NCI-H1092 treated with DMSO at 0.1 percent for 48 hours (cell line): Measurements from ENCODE around the gene ZSCAN18.

Experiments
- DNase-seq: peaks from one replicate; lab custom pipeline; 2025; lab: John Stamatoyannopoulos, UW

ZSCAN18 gene

GRCh38 chr19:58086825-58087710, 11.0 kb downstream of the ZSCAN18 start:
- DNase-seq: no peak

DNA sequence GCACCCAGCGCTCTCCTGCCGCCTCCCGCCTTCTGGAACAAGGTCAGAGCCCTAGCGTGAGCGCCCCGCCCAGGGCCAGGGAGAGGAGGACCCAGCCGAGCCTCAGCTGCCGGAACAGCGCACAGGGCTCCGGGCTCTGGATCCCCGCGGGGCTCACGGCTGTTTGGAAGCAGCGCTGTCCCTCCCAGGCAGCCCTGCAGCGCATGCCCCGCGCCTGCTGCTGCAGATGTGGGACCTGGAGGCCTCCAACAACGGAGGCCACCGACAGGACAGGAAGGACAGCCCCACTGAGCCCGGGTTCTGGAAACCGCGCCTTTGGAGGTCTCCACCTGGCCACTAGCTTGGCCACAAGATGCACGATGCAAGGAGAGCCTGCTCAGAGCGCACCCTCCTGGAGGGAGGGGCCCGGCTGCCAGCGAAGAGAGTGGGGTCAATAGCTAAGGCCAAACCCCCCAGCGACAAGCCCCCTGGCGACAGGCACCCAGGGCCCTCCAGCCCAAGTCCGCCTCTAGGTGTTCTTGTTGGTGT, 12.6 kb downstream of the ZSCAN18 start:
- DNase-seq: no peak

DNA sequence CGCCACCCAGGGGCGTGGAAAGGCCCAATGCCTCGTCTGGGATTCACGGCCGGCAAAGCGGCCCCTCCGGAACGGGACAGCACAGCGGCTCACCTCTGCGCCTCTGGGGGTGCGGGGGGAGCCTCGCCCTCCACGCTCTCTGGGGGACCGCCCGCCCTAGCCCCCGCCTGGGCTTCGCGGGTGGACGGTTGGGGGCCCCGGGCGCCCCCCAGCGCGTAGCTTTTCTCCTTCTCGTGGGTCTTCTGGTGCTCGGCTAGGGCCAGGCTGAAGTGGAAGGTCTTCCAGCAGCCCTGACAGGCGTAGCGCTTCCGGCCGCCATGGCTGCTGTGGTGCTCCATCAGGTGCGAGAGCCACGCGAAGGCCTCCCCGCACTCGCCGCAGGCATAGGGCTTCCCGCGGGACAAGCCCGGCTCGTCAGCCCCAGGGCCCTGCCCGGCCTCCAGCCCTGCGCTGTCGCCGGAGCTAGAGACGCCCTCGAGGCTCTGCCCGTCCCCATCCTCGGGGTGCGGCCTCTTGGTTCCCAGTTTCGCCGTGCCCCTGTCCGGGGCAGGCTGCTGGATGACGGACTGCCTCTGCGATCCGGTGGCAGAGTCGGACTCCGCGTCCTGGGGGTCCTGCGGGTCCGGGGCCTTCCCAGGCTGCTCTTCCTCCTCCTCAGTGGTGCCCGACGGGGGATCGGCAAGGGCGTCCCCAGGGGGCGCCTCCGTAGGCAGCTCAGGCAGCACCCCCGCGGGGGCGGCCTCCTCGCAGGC, 13.3 kb downstream of the ZSCAN18 start:
- DNase-seq: no peak

GRCh38 chr19:58083021-58083420, 15.0 kb downstream of the ZSCAN18 start:
- DNase-seq: no peak

- no peak for DNase-seq
Observed at GRCh38 chr19:58079792-58080191, 18.2 kb downstream of the ZSCAN18 start.

DNA sequence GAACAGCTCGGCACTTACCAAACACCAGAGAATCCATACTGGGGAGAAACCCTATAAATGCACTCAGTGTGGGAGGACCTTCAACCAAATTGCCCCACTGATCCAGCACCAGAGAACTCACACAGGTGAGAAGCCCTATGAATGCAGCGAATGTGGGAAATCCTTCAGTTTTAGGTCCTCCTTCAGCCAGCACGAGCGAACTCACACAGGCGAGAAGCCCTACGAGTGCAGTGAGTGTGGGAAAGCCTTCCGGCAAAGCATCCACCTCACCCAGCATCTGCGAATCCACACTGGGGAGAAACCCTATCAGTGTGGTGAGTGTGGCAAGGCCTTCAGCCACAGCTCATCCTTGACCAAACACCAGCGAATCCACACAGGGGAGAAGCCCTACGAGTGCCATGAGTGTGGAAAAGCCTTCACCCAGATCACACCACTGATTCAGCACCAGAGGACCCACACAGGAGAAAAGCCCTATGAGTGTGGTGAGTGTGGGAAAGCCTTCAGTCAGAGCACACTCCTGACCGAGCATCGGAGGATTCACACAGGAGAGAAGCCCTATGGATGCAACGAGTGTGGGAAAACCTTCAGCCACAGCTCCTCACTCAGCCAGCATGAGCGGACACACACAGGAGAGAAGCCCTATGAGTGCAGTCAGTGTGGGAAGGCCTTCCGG, 30.7 kb downstream of the ZSCAN18 start:
- no peak for DNase-seq

DNA sequence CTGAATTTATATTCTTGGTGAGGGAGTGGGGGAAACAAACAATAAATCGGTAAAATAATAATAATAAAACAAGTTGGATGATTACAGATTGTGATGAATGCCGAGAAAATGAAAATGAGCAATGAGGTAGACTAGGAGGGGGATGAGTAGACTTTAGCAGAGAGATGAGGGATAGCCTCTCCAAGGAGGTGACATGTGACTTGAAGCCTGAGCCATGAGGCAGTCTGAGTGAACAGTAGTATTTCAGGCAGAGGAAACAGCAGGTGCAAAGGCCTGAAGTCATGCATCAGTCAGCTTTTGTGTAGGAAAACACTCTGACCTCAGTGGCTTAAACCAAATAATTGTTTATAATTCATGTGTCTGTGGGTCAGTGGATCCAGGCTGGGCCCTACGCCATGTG, 34.3 kb downstream of the ZSCAN18 start:
- no peak for DNase-seq

DNA sequence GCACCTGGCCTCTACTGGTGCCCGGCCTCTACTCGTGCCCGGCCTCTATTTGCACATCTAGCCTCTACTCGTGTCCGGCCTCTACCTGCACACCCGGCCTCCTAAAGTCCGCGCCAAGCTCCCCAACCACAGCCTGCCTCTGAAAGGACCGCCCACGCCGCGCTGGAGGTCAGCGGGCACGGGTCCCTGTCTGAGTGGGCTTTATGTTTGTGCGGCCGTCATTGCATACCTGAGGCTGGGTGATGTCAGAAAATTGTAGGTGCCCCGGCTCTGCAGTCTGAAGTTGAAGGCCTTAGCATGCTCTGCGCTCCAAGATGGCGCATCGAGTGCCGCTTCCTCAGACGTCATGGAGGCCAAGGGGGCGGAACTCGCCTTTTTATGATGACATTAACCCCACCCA, 37.8 kb downstream of the ZSCAN18 start:
- no peak for DNase-seq

DNA sequence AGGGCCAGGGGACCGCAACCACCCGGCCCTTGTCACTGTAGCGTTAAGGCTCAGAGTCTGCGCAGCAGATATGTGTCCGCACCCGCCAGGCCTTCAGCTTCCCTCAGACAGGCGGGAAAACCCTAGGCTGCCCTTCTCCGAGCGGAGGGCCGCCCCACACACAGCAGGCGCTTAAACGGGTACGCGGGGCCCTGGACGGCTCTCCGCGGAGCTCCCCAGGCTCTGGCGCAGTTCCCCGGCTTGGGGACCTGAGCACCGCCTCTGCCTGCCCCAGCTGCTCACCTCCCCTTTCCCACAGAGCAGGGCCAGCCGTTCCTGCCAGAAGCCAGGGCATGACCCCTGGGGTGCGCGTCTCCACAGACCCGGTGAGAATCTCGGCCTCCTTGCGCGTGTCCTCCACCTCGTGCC, 38.4 kb downstream of the ZSCAN18 start:
- no peak for DNase-seq

DNA sequence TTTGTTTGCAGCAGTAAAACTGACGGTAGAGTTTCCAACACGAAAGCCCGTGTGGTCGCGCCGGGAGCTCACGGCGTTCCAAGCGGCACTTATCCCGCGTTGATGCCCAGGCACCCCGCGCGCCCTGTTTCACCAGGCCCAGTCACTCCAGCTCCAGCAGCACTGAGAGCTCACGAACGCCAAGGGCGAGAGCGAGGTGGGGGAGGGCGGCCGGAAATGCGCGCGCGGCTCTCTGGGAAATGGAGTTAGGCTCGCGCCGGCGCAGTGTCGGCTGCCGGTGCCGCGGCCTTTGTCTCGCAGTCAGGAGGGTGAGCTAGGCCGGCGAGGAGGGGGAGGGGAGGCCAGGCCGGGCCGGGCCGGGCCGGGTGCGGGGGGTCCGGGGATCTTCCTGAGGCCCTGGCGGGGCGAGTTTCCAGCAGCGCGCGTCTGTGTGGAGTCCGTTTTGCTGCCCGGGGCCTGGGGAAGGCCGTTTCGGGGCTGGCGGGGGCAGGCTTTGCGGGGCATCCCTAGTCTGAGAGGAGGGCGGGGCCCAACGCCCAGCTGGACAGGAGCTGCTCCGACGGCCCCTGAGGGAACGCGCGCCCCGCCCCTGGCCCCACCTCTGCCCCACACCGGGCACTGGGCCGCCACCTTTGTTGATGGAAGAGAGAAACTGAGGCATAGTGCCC, 38.9 kb downstream of the ZSCAN18 start, which contains the start of gene ZNF135:
Gene ZNF135, plus strand, starts transcription at position 280 of the 668 bp plus-strand sequence. CDS start 721 bp downstream, outside the sequence.
- peak; percentile 87 for DNase-seq

DNA sequence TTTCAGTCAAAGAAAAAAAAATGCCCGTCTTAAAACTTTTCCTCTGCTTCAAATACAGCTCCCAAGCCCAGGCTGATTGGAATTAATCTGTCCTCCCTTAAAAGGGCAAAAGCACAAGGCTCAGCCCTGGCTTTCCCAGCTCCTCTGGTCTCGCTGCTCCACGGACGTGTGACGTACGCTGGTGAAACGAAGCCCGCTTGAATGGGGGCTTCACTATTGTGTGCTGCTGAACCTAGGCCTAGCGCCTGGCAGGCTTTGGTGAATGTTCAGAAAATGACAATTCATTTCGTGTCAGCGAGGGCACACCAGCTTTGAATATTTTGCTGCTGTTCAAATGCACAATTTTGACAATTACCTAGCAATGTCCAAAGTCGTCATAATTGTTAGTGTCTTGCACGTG, 39.6 kb downstream of the ZSCAN18 start:
- no peak for DNase-seq

GRCh38 chr19:58056861-58057260, 41.2 kb downstream of the ZSCAN18 start:
- no peak for DNase-seq

- no peak for DNase-seq
Observed at GRCh38 chr19:58056261-58056660, 41.8 kb downstream of the ZSCAN18 start.

- DNase-seq: peak; percentile 67
Observed at GRCh38 chr19:58054901-58055874, 42.8 kb downstream of the ZSCAN18 start.

DNA sequence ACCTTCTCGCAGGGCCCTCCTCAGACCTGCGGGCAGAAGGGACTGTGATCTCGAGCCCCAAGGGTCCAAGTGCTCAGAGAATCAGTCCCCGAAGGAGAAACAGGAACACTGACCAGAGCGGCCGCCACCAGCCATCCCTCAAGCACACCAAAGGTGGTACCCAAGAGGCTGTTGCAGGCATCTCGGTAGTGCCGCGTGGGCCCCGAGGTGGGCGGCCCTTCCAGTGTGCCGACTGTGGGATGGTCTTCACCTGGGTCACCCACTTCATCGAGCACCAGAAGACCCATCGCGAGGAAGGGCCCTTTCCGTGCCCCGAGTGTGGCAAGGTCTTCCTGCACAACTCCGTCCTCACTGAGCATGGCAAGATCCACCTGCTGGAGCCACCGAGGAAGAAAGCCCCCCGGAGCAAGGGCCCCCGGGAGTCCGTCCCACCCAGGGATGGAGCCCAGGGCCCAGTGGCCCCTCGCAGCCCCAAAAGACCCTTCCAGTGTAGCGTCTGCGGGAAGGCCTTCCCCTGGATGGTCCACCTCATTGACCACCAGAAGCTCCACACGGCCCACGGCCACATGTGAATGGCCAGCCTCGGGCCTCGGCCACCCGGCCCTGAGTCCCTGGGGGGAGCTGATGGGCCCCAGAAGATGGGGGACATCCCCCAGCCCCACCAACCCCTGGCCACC, 44.4 kb downstream of the ZSCAN18 start:
- DNase-seq: no peak

DNA sequence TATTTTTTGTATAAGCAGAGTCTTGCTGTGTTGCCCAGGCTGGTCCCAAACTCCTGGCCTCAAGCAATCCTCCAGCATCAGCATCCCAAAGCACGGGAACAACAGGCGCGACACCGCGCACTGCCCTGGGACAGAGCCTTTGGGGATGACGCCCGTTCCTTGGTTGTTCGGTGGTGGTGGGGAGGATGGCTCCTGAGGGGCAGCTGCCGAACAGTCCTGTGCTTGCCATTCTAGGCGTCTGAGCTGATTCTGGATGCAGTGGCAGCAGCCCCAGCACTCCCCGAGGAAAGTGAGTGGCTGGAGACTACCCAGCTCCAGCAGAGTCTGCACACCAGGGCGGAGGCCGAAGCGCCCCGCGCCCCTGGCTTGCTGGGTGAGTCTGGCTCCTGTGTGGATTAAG, 45.8 kb downstream of the ZSCAN18 start:
- DNase-seq: no peak

DNA sequence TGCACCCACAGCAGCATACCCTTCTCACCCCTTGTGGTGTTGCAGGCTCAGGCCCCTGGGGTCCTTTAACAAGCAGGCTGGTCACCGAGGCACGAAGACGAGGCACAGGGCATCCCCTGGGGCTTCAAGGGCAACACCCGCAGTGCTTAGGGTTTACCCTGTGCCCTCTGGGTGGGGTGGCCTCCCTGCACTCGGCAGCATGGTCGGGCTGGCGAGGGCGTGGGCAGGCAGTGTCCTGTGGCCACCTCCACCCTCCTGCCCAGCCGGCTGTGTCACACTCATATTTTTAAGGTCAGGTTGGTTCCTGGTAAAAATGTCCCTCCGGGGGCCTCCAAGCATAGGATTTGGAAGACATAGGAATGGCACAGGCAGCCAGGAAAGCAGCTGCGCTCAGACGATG, 50.4 kb downstream of the ZSCAN18 start:
- no peak for DNase-seq

- no peak for DNase-seq
Observed at GRCh38 chr19:58046856-58047255, 51.2 kb downstream of the ZSCAN18 start.

DNA sequence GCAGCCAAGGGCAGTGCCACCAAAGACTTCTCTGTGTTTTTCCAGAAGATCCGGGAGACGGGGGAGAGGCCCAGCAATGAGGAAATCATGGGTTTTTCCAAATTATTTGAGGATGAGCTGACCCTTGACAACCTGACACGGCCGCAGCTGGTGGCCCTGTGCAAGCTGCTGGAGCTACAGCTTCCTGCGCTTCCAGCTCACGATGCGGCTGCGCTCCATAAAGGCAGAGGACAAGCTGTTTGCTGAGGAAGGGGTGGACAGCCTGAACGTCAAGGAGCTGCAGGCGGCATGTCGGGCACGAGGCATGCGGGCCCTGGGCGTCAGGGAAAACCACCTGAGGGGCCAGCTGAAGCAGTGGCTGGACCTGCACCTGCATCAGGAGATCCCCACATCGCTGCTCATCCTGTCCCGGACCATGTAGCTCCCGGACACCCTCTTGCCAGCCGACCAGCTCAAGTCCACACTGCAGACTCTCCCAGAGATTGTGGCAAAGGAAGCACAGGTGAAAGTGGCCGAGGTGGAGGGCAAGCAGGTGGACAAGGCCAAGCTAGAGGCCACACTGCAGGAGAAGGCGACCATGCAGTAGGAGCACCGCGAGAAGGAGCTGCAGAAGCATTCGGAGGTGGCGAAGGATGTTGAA, 52.5 kb downstream of the ZSCAN18 start:
- no peak for DNase-seq
